HEK293 (cell line): ENCODE measurements around the gene PMP22.

ENCODE experiments used
- CTCF ChIA-PET: fragments of 350-600 bp; formaldehyde crosslinking; extraction: SDS; loops from one replicate; lab custom pipeline; 2021; ENCODE audit warnings: antibody characterized with exemption; lab: Yijun Ruan, JAX
- POLR2A ChIA-PET: fragments of 300-600 bp; formaldehyde crosslinking; extraction: SDS; loops from one replicate; lab custom pipeline; 2020; ENCODE audit warnings: antibody characterized with exemption, inconsistent platforms; lab: Yijun Ruan, JAX
- H3K27ac ChIP-seq: fragments of 200-500 bp; sonication (Bioruptor generic); 2 replicates; pipeline ENCODE4 v1.5.1; 2014; ENCODE audit warnings: low read depth, low read length, control low read depth, inconsistent platforms; ENCODE audit errors: extremely low read depth
- H3K36me3 ChIP-seq, 2 experiments: fragments of 200-500 bp in 1 of 2; sonication (Bioruptor generic) in 1 of 2; 1 replicate in 1 of 2; 2 replicates in 1 of 2; pipeline ENCODE4 v1.5.1; 2014 to 2017; ENCODE audit warnings: inconsistent platforms in 2 of 2, low read length in 2 of 2; ENCODE audit not compliant: control insufficient read depth in 2 of 2, insufficient read depth in 1 of 2
- H3K4me1 ChIP-seq: fragments of 200-500 bp; sonication (Bioruptor generic); 2 replicates; pipeline ENCODE4 v1.5.1; 2014; ENCODE audit warnings: mild to moderate bottlenecking, low read length, inconsistent platforms; ENCODE audit not compliant: control insufficient read depth, insufficient read depth
- H3K4me3 ChIP-seq: 2 replicates; pipeline ENCODE4 v1.5.1; 2011; ENCODE audit warnings: low read depth, mild to moderate bottlenecking, control low read depth, low read length, moderate library complexity
- H3K9me3 ChIP-seq: fragments of 200-500 bp; sonication (Bioruptor generic); 2 replicates; pipeline ENCODE4 v1.5.1; 2014; ENCODE audit warnings: low read depth, low read length, inconsistent platforms; ENCODE audit not compliant: control insufficient read depth, insufficient read depth
- FEZF1 ChIP-seq: fragments of 450-650 bp; formaldehyde crosslinking; IDR thresholded peaks from 2 replicates; pipeline ENCODE4 v1.5.1; 2016; ENCODE audit warnings: missing biosample characterization, missing genetic modification characterization
- GLI4 ChIP-seq: fragments of 450-650 bp; formaldehyde crosslinking; IDR thresholded peaks from 2 replicates; pipeline ENCODE4 v1.5.1; 2016; ENCODE audit warnings: missing biosample characterization, missing genetic modification characterization
- GLIS2 ChIP-seq: fragments of 450-650 bp; formaldehyde crosslinking; IDR thresholded peaks from 2 replicates; pipeline ENCODE4 v1.5.1; 2016; ENCODE audit warnings: missing biosample characterization, missing genetic modification characterization
- IKZF3 ChIP-seq: fragments of 450-650 bp; IDR thresholded peaks from 2 replicates; pipeline ENCODE4 v1.5.0; 2018; ENCODE audit warnings: missing biosample characterization, mild to moderate bottlenecking, missing genetic modification characterization, moderate library complexity
- MYNN ChIP-seq: fragments of 450-650 bp; formaldehyde crosslinking; IDR thresholded peaks from 2 replicates; pipeline ENCODE4 v1.5.1; 2016; ENCODE audit warnings: missing biosample characterization, missing genetic modification characterization, borderline replicate concordance
- MZF1 ChIP-seq: fragments of 450-650 bp; formaldehyde crosslinking; IDR thresholded peaks from 2 replicates; pipeline ENCODE4 v1.5.1; 2017; ENCODE audit warnings: missing biosample characterization, missing genetic modification characterization, borderline replicate concordance
- ZIC2 ChIP-seq: fragments of 450-650 bp; formaldehyde crosslinking; IDR thresholded peaks from 2 replicates; pipeline ENCODE4 v1.5.1; 2016; ENCODE audit warnings: missing biosample characterization, missing genetic modification characterization
- ZNF133 ChIP-seq: fragments of 450-650 bp; formaldehyde crosslinking; IDR thresholded peaks from 2 replicates; pipeline ENCODE4 v1.5.1; 2016; ENCODE audit warnings: missing biosample characterization, missing genetic modification characterization
- ZNF140 ChIP-seq: fragments of 450-650 bp; formaldehyde crosslinking; IDR thresholded peaks from 2 replicates; pipeline ENCODE4 v1.5.1; 2016; ENCODE audit warnings: missing biosample characterization, missing genetic modification characterization
- ZNF274 ChIP-seq, 2 experiments: fragments of 200-500 bp in 1 of 2; fragments of 450-650 bp in 1 of 2; sonication (Bioruptor generic) in 1 of 2; formaldehyde crosslinking in 1 of 2; IDR thresholded peaks; 2 replicates each; pipeline versions ENCODE4 v1.5.1 to v1.6.1; 2014 to 2016; ENCODE audit warnings: borderline replicate concordance in 1 of 2, inconsistent platforms in 1 of 2, low read length in 1 of 2, missing biosample characterization in 1 of 2, missing genetic modification characterization in 1 of 2
- ZNF335 ChIP-seq: fragments of 450-650 bp; formaldehyde crosslinking; conservative IDR thresholded peaks from 2 replicates; pipeline ENCODE4 v1.5.1; 2016; ENCODE audit warnings: missing biosample characterization, missing genetic modification characterization
- ZNF354C ChIP-seq: fragments of 450-650 bp; formaldehyde crosslinking; IDR thresholded peaks from 2 replicates; pipeline ENCODE4 v1.5.1; 2016; ENCODE audit warnings: missing biosample characterization, missing genetic modification characterization, low read depth, borderline replicate concordance
- ZNF366 ChIP-seq: fragments of 450-650 bp; formaldehyde crosslinking; conservative IDR thresholded peaks from 2 replicates; pipeline ENCODE4 v1.5.1; 2016; ENCODE audit warnings: missing biosample characterization, missing genetic modification characterization
- ZNF473 ChIP-seq: fragments of 450-650 bp; formaldehyde crosslinking; IDR thresholded peaks from 2 replicates; pipeline ENCODE4 v1.5.1; 2017; ENCODE audit warnings: missing biosample characterization, missing genetic modification characterization
- ZNF521 ChIP-seq: fragments of 450-650 bp; formaldehyde crosslinking; IDR thresholded peaks from 2 replicates; pipeline ENCODE4 v1.5.1; 2017; ENCODE audit warnings: missing biosample characterization, mild to moderate bottlenecking, missing genetic modification characterization
- ZNF791 ChIP-seq: fragments of 450-650 bp; formaldehyde crosslinking; IDR thresholded peaks from 2 replicates; pipeline ENCODE4 v1.5.1; 2016; ENCODE audit warnings: missing biosample characterization, missing genetic modification characterization
- ZNF792 ChIP-seq: fragments of 450-650 bp; formaldehyde crosslinking; IDR thresholded peaks from 2 replicates; pipeline ENCODE4 v1.5.1; 2016; ENCODE audit warnings: missing biosample characterization, missing genetic modification characterization
- TF ChIP-seq, protein P1 (sequence below): fragments of 450-650 bp; formaldehyde crosslinking; IDR thresholded peaks from 2 replicates; pipeline ENCODE4 v1.5.1; 2016; ENCODE audit warnings: missing biosample characterization, missing genetic modification characterization
- TF ChIP-seq, protein P2 (sequence below): fragments of 450-650 bp; formaldehyde crosslinking; IDR thresholded peaks from 2 replicates; pipeline ENCODE4 v1.5.1; 2016; ENCODE audit warnings: missing biosample characterization, missing genetic modification characterization
- TF ChIP-seq, protein P3 (sequence below): fragments of 450-650 bp; formaldehyde crosslinking; conservative IDR thresholded peaks from 2 replicates; pipeline ENCODE4 v1.5.1; 2016; ENCODE audit warnings: low read depth, missing biosample characterization, missing genetic modification characterization
- TF ChIP-seq, protein P4 (sequence below): fragments of 450-650 bp; formaldehyde crosslinking; IDR thresholded peaks from 2 replicates; pipeline ENCODE4; 2016; ENCODE audit warnings: missing biosample characterization, missing genetic modification characterization

PMP22 gene

DNA sequence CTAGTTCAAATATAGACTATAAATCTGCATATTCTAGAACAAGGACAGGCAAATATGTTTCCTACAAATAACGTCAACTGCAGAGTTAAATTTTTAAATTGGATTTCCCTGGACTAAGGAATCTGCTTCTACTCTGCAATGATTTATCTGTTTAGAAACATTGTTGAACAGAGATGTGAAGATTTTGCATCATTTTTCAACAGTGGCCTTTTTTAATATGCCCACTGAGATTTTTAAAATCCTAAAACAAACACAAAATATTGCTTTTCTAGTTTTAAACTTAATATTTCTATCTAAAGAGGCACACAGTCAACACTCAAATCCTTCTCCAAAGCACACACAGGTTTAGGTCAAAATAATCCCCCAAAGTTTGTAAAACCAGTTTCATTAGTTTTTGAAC lies 23.7 kb upstream of the PMP22 start:
- no peaks in the 10 kb centered on the region for H3K9me3 ChIP-seq
- POLR2A ChIA-PET, result no interaction called here
- no peaks in the 10 kb centered on the region for H3K36me3 ChIP-seq
- H3K27ac ChIP-seq, result no peak overlapping the region
- no peak for TF ChIP-seq ZNF133 (tag by site-specific recombination)
- no peak for TF ChIP-seq ZNF140
- TF ChIP-seq, protein P1, sequence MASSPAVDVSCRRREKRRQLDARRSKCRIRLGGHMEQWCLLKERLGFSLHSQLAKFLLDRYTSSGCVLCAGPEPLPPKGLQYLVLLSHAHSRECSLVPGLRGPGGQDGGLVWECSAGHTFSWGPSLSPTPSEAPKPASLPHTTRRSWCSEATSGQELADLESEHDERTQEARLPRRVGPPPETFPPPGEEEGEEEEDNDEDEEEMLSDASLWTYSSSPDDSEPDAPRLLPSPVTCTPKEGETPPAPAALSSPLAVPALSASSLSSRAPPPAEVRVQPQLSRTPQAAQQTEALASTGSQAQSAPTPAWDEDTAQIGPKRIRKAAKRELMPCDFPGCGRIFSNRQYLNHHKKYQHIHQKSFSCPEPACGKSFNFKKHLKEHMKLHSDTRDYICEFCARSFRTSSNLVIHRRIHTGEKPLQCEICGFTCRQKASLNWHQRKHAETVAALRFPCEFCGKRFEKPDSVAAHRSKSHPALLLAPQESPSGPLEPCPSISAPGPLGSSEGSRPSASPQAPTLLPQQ (tag by site-specific recombination), result no peak
- TF ChIP-seq MYNN (tag by site-specific recombination), result no peak
- TF ChIP-seq ZNF521 (tag by site-specific recombination), result no peak
- no peak for TF ChIP-seq ZIC2 (tag by site-specific recombination)
- TF ChIP-seq GLIS2 (tag by site-specific recombination), result no peak
- TF ChIP-seq, protein P2, sequence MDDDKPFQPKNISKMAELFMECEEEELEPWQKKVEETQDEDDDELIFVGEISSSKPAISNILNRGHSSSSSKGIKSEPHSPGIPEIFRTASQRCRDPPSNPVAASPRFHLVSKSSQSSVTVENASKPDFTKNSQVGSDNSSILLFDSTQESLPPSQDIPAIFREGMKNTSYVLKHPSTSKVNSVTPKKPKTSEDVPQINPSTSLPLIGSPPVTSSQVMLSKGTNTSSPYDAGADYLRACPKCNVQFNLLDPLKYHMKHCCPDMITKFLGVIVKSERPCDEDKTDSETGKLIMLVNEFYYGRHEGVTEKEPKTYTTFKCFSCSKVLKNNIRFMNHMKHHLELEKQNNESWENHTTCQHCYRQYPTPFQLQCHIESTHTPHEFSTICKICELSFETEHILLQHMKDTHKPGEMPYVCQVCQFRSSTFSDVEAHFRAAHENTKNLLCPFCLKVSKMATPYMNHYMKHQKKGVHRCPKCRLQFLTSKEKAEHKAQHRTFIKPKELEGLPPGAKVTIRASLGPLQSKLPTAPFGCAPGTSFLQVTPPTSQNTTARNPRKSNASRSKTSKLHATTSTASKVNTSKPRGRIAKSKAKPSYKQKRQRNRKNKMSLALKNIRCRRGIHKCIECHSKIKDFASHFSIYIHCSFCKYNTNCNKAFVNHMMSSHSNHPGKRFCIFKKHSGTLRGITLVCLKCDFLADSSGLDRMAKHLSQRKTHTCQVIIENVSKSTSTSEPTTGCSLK (tag by site-specific recombination), result no peak
- no peak for TF ChIP-seq ZNF791 (tag by site-specific recombination)
- TF ChIP-seq FEZF1 (tag by site-specific recombination), result no peak
- no peak overlapping the region for H3K4me3 ChIP-seq
- H3K4me1 ChIP-seq, result no peaks in the 10 kb centered on the region
- CTCF ChIA-PET, result no interaction called here

DNA sequence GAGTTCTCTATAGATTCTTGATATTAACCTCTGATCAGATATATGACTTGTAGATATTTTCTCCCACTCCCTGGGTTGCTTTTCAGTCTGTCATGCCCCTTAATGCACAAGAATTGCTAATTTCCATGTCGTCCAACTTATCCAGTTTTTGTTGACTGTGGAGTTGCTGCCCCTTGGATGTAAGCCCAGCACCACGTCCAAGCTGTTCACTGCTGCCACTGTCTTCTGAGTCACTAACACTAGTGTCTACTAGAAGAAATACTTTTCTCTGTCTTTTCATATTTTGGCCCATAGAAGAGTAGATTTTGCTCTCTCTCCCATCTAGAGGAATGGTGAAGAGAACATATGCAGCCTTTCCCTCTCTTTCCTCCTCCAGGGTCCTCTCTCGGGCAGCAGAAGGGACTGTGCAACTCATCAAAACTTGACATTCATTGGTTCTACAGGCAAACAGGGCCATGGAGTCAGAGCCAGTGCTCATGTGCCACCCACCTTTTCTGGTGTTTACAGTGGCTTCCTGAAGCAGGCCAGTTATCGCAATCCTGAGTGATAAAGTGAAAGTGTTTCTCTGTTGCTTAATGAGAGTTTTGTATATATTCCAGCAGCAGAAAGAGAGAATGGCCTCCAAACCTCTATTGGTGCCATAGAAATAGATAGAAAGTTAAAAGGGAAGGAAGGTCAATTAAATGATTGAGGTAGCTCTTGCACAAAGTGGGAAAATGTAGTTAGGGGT lies 22.6 kb upstream of the PMP22 start:
- Histone ChIP-seq H3K36me3 (no peaks in the 10 kb centered on the region), H3K27ac (no peak overlapping the region), H3K4me1 (no peaks in the 10 kb centered on the region), H3K9me3 (no peaks in the 10 kb centered on the region), H3K4me3 (no peak overlapping the region)
- TF ChIP-seq ZNF521 (tag by site-specific recombination), result no peak
- TF ChIP-seq MZF1 (tag by site-specific recombination), result no peak
- no peak for TF ChIP-seq ZNF354C (tag by site-specific recombination)
- TF ChIP-seq ZNF274 (IDR thresholded peaks at IDR 0.05; ENCODE audit: low read length), result no peak
- no peak for TF ChIP-seq ZNF274 (tag by site-specific recombination; IDR thresholded peaks at IDR 0.05; ENCODE audit: borderline replicate concordance)
- no peak for TF ChIP-seq ZNF366 (tag by site-specific recombination)
- TF ChIP-seq ZNF473, result no peak
- TF ChIP-seq, protein P1 (tag by site-specific recombination), result no peak
- TF ChIP-seq, protein P3, sequence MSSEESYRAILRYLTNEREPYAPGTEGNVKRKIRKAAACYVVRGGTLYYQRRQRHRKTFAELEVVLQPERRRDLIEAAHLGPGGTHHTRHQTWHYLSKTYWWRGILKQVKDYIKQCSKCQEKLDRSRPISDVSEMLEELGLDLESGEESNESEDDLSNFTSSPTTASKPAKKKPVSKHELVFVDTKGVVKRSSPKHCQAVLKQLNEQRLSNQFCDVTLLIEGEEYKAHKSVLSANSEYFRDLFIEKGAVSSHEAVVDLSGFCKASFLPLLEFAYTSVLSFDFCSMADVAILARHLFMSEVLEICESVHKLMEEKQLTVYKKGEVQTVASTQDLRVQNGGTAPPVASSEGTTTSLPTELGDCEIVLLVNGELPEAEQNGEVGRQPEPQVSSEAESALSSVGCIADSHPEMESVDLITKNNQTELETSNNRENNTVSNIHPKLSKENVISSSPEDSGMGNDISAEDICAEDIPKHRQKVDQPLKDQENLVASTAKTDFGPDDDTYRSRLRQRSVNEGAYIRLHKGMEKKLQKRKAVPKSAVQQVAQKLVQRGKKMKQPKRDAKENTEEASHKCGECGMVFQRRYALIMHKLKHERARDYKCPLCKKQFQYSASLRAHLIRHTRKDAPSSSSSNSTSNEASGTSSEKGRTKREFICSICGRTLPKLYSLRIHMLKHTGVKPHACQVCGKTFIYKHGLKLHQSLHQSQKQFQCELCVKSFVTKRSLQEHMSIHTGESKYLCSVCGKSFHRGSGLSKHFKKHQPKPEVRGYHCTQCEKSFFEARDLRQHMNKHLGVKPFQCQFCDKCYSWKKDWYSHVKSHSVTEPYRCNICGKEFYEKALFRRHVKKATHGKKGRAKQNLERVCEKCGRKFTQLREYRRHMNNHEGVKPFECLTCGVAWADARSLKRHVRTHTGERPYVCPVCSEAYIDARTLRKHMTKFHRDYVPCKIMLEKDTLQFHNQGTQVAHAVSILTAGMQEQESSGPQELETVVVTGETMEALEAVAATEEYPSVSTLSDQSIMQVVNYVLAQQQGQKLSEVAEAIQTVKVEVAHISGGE (tag by site-specific recombination), result no peak
- TF ChIP-seq, protein P4, sequence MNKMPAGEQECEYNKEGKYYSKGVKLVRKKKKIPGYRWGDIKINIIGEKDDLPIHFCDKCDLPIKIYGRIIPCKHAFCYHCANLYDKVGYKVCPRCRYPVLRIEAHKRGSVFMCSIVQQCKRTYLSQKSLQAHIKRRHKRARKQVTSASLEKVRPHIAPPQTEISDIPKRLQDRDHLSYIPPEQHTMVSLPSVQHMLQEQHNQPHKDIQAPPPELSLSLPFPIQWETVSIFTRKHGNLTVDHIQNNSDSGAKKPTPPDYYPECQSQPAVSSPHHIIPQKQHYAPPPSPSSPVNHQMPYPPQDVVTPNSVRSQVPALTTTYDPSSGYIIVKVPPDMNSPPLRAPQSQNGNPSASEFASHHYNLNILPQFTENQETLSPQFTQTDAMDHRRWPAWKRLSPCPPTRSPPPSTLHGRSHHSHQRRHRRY (tag by site-specific recombination), result no peak
- no peak for TF ChIP-seq ZNF792 (tag by site-specific recombination)
- no peak for TF ChIP-seq GLI4 (tag by site-specific recombination)
- TF ChIP-seq ZNF335 (tag by site-specific recombination), result no peak
- TF ChIP-seq IKZF3 (tag by site-specific recombination), result no peak
- POLR2A ChIA-PET, result no interaction called here
- CTCF ChIA-PET, result no interaction called here
